GM13976 (cell line): ENCODE measurements around the gene FAM83B.
"Not testable (repeated sequence)": the region's sequence is repeated elsewhere in the genome, so short reads cannot be mapped to it uniquely, and the experiment has no call there.

ENCODE experiments used
- DNase-seq: peaks from one replicate; pipeline ENCODE4 v3.0.0; 2012; ENCODE audit warnings: low spot score
- in situ Hi-C: fragments of 300-500 bp; cut with MboI; formaldehyde crosslinking; loops from one replicate; pipeline ENCODE4 v1.12.0; 2022; ENCODE audit warnings: low sequenced_read_pairs, mixed read lengths, inconsistent platforms; ENCODE audit not compliant: unreplicated experiment
- TF ChIP-seq, protein P1 (sequence below): IDR thresholded peaks from 2 replicates; pipeline ENCODE4 v1.5.1; 2012; ENCODE audit warnings: borderline replicate concordance, mild to moderate bottlenecking; ENCODE audit not compliant: insufficient read depth; ENCODE audit errors: extremely low read depth, missing control alignments, control extremely low read depth

Gene FAM83B

DNA sequence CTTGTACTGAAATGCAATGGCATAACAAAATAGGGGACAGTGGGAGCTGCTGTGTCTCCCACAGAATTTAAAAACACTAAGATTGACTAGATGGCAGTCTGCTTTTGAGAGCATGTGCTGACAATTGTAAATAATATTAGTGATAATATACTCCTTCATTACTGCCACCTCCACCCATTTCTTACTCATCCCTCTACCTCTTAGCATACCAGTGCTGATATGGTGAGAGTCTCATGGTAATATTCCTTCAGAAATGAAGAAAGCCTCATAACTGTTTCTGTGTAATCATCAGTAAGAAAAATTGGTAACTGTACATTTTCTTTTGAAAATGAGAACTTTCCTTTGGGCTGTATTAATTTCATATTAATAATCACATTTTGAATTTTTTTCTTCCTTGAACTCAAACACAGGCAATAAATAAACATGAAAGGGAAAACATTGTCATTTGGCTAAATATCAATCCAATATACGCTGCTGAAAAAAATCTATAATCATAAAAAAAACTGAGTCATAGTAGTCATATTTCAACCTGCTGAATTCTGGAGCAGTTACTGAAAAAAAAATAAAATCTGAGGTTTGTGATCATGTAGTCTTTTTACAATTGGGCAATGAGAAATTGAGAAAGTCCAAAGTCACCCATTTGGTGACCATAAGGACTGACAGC lies 34.6 kb downstream of the FAM83B start:
- TF ChIP-seq, protein P1, sequence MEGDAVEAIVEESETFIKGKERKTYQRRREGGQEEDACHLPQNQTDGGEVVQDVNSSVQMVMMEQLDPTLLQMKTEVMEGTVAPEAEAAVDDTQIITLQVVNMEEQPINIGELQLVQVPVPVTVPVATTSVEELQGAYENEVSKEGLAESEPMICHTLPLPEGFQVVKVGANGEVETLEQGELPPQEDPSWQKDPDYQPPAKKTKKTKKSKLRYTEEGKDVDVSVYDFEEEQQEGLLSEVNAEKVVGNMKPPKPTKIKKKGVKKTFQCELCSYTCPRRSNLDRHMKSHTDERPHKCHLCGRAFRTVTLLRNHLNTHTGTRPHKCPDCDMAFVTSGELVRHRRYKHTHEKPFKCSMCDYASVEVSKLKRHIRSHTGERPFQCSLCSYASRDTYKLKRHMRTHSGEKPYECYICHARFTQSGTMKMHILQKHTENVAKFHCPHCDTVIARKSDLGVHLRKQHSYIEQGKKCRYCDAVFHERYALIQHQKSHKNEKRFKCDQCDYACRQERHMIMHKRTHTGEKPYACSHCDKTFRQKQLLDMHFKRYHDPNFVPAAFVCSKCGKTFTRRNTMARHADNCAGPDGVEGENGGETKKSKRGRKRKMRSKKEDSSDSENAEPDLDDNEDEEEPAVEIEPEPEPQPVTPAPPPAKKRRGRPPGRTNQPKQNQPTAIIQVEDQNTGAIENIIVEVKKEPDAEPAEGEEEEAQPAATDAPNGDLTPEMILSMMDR: no peak
- no peak for DNase-seq
- in situ Hi-C loops: no loop called here

GRCh38 chr6:54881891-54882290 lies 35.3 kb downstream of the FAM83B start:
- DNase-seq, in situ Hi-C loops: not testable (repeated sequence)

DNA sequence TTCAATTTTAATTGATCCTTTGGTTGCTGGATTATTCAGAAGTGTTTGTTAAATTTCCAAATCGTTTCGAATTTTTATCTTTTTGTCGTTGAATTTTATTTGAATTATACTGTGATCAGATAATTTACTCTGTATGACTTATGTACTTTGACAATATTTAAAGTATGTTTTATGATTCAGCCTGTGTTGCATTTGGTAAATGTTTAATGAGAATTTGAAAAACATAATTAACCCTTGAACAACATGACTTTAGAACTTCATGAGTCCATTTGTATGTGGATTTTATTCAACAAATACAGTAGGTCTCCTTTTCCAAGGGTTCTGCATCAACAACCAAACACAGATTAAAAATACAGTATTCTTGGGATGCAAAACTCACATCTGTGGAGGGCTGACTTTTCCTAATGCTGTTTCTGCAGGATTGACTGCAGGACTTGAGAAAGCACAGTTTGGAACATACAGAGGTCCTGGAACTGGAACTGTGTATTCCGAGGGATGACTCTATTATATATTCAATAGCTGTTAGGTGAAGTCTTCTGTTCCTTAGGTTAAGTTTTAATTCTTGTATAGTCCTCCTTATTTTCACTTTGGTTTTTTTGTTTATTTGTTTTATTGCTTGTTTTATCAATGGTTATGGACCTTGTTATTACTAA lies 40.5 kb downstream of the FAM83B start:
- in situ Hi-C loops: no loop called here
- no peak for DNase-seq

DNA sequence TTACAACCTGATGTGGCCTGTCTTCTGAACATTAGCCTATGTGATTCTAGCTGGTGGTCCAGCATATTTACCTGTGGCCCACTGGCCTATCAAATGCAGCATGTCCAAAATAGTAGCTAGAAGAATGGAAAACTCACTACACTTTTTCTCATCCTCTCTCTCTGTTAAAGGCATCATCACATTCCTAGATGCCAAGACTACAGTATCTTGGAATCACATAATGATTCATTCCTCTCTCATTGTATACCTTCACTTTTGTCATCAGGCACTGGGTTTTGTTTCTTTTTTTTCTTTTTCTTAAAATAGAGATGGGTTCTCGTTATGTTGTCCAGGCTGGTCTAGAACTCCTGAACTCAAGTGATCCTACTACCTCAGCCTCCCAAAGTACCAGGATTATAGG lies 45.0 kb downstream of the FAM83B start:
- in situ Hi-C loops: no loop called here
- TF ChIP-seq, protein P1: no peak
- DNase-seq: no peak

More for the DNA sequence above, 40.5 kb downstream of the FAM83B start:
- TF ChIP-seq, protein P1: no peak

DNA sequence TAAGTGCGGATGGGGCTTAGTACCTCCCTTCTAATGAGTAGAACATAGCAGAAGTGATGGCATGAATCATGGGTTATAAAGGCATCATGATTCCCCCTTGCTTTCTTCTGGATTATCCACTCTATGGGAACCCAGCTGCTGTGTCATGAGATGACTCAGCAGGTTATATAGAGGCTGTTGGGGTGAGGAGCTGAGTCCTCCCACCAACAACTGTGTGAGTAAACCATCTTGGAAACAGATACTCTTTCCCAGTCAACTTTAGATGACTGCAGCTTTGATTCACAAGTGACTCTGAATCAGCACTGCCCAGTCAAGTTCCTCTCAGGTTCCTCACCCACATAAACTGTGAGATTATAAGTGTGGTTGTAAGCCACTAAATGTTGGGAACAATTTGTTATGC lies 46.3 kb downstream of the FAM83B start:
- no peak for DNase-seq
- in situ Hi-C loops: no loop called here
- TF ChIP-seq, protein P1: no peak

DNA sequence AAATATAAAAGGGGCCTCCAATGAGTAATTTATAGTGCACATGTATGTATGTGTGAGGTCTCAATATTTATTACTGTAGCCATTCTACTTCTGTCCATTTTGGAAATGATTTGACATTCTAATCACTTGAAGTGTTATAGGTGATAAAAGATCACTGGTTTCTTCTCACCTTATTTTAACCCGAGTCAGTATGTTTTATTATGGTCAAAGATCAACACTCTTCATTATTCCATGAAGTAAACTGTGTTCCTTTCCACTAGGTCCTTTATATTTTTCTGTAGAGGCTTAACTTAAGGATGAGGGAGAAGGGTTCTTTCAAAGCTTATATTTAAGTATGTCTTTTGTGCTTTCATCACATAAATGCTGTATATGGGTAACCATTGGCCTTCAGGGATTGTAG lies 47.2 kb downstream of the FAM83B start:
- DNase-seq: no peak
- TF ChIP-seq, protein P1: no peak
- in situ Hi-C loops: no loop called here

DNA sequence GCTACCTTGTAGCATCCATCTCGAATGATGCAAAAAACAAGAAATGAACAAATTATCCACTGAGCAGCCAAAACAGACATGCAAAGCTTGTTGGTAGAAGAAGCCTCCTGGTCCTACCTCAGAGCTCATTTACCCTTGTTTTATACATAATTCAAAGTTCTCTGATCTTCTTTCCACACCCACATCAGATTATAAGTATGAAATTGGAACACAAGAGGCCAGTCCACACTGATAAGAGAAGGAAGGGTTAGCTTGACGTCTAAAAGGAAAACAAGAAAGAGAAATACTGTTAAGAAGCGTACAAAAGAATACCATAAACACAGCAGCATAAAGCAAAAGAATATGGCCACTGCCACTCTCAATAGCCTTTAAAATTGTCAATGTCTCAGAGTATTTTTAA lies 49.7 kb downstream of the FAM83B start:
- TF ChIP-seq, protein P1: no peak
- DNase-seq: no peak
- in situ Hi-C loops: no loop called here
